OCI-LY7 (cell line): Measurements from ENCODE around the gene ENOX2.

Experiments
- EZH2phosphoT487 ChIP-seq: fragments of 200-600 bp; sonication (generic); IDR thresholded peaks from 2 replicates; pipeline ENCODE4 v1.6.1; 2018; ENCODE audit warnings: low read depth, borderline replicate concordance, mild to moderate bottlenecking, mixed run types, antibody characterized with exemption, low read length, moderate library complexity, mixed read lengths
- TF ChIP-seq, protein P1 (sequence below): fragments of 200-600 bp; sonication (generic); conservative IDR thresholded peaks from 2 replicates; pipeline ENCODE4 v1.5.1; 2014; ENCODE audit warnings: mild to moderate bottlenecking, antibody characterized with exemption, low read length, moderate library complexity, mixed read lengths

DNA sequence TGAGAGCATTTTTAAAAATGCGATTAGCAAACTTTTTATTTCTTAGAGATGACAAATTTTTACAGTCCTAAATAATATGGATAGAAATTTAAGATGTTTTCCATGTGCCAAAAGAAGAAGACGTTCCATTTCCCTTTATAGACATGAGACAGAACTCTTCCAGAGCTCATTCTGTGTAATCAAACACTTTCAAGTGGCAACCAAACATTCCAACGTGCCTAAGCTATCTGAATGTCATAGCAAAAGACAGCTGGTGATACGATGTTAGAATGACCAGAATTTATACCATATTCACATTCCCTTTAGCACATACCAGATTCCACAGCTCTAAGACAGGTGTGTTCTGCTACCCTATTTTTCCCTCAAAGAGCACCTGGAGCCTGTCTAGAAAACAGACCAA lies 133.2 kb downstream of the ENOX2 start:
- no peak for TF ChIP-seq EZH2phosphoT487
- TF ChIP-seq, protein P1, sequence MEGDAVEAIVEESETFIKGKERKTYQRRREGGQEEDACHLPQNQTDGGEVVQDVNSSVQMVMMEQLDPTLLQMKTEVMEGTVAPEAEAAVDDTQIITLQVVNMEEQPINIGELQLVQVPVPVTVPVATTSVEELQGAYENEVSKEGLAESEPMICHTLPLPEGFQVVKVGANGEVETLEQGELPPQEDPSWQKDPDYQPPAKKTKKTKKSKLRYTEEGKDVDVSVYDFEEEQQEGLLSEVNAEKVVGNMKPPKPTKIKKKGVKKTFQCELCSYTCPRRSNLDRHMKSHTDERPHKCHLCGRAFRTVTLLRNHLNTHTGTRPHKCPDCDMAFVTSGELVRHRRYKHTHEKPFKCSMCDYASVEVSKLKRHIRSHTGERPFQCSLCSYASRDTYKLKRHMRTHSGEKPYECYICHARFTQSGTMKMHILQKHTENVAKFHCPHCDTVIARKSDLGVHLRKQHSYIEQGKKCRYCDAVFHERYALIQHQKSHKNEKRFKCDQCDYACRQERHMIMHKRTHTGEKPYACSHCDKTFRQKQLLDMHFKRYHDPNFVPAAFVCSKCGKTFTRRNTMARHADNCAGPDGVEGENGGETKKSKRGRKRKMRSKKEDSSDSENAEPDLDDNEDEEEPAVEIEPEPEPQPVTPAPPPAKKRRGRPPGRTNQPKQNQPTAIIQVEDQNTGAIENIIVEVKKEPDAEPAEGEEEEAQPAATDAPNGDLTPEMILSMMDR = no peak
